Tibial nerve (tissue), 4 donors: ENCODE results near the gene LETM1. TPM values are rescaled to one million over a fixed set of nuclear protein-coding genes. Genes with fewer than 3 reads are reported as not detected.

Source experiments
- DNase-seq, 2 donors: peaks; one replicate each; pipeline ENCODE4 v3.0.0-alpha.2; 2019; ENCODE audit warnings: low spot score in 2 of 2
- H3K27ac ChIP-seq, 4 donors: fragments of 200-600 bp; sonication (generic) in 3 of 4; one replicate each; pipeline ENCODE4 v1.5.1; 2017 to 2019; ENCODE audit warnings: mild to moderate bottlenecking in 1 of 4
- H3K27me3 ChIP-seq, 2 donors: fragments of 200-600 bp; sonication (generic) in 1 of 2; one replicate each; pipeline versions ENCODE4 v1.5.1 to v1.6.0; 2017 to 2019
- H3K36me3 ChIP-seq, 3 donors: fragments of 200-600 bp; sonication (generic); one replicate each; pipeline ENCODE4 v1.5.1; 2018 to 2019
- H3K4me1 ChIP-seq, 4 donors: fragments of 200-600 bp; sonication (generic) in 3 of 4; one replicate each; pipeline ENCODE4 v1.5.1; 2017 to 2019
- H3K4me3 ChIP-seq, 4 donors: fragments of 200-600 bp; sonication (generic) in 3 of 4; one replicate each; pipeline ENCODE4 v1.5.1; 2017 to 2019; ENCODE audit warnings: mild to moderate bottlenecking in 1 of 4, moderate library complexity in 1 of 4
- H3K9me3 ChIP-seq, 4 donors: fragments of 200-600 bp; sonication (generic) in 3 of 4; one replicate each; pipeline ENCODE4 v1.5.1; 2017 to 2019
- EP300 ChIP-seq, 2 donors: sonication (generic); formaldehyde crosslinking; IDR thresholded peaks; one replicate each; pipeline ENCODE4 v1.6.1; 2017; ENCODE audit warnings: antibody characterized with exemption in 2 of 2, mild to moderate bottlenecking in 1 of 2
- POLR2A ChIP-seq, 2 donors: fragments of 450-650 bp; IDR thresholded peaks; one replicate each; pipeline ENCODE4 v1.6.1; 2017; ENCODE audit warnings: antibody characterized with exemption in 2 of 2, mild to moderate bottlenecking in 2 of 2, moderate library complexity in 2 of 2
- WGBS, 2 donors: methylation state at CpG; one replicate each; pipeline ENCODE4 v1.1.5; 2018; 5-methylcytosine and 5-hydroxymethylcytosine counted together
- total RNA-seq, 4 donors: library from RNA; depleted of rRNA; stranded (reverse); fragments of >200 nt; gene quantifications; one replicate each; pipeline ENCODE4 v1.1.0, GENCODE V29; 2016
- TF ChIP-seq, protein P1 (sequence below), 5 experiments: fragments of 200-600 bp in 3 of 5; fragments of 450-650 bp in 2 of 5; sonication (generic) in 3 of 5; IDR thresholded peaks; one replicate each; pipeline ENCODE4 v1.5.1; 2016 to 2019; ENCODE audit warnings: antibody characterized with exemption in 5 of 5, mild to moderate bottlenecking in 3 of 5, moderate library complexity in 2 of 5

Gene LETM1
- total RNA-seq, 4 donors from 2014 or later = 53.5 to 85.5 (median 68.6) TPM

- H3K9me3 ChIP-seq = no peaks in the 10 kb centered on the region
- DNase-seq = no peak
- peaks cover 0 to 27% (median 9%) of the 10 kb centered on the region in 4 donors for H3K4me1 ChIP-seq
- H3K27me3 ChIP-seq = peaks cover 0 to 47% of the 10 kb centered on the region in 2 donors
- WGBS, 2 donors = 17 to 21% methylated on average over 29 to 32 of the region's 32 CpGs
- peak overlapping the region in 1 of 4 donors; percentile 65 for H3K27ac ChIP-seq
- TF ChIP-seq POLR2A (IDR thresholded peaks at IDR 0.05) = no peak
- no peak for TF ChIP-seq EP300 (IDR thresholded peaks at IDR 0.05)
- TF ChIP-seq, protein P1, sequence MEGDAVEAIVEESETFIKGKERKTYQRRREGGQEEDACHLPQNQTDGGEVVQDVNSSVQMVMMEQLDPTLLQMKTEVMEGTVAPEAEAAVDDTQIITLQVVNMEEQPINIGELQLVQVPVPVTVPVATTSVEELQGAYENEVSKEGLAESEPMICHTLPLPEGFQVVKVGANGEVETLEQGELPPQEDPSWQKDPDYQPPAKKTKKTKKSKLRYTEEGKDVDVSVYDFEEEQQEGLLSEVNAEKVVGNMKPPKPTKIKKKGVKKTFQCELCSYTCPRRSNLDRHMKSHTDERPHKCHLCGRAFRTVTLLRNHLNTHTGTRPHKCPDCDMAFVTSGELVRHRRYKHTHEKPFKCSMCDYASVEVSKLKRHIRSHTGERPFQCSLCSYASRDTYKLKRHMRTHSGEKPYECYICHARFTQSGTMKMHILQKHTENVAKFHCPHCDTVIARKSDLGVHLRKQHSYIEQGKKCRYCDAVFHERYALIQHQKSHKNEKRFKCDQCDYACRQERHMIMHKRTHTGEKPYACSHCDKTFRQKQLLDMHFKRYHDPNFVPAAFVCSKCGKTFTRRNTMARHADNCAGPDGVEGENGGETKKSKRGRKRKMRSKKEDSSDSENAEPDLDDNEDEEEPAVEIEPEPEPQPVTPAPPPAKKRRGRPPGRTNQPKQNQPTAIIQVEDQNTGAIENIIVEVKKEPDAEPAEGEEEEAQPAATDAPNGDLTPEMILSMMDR (IDR thresholded peaks at IDR 0.05) = no peak
- no peaks in the 10 kb centered on the region for H3K36me3 ChIP-seq
- H3K4me3 ChIP-seq = peak overlapping the region in 3 of 4 donors; percentile 35 to 61 (median 46)
These were observed 60.4 kb downstream of the LETM1 start for GRCh38 chr4:1795299-1796195.

DNA sequence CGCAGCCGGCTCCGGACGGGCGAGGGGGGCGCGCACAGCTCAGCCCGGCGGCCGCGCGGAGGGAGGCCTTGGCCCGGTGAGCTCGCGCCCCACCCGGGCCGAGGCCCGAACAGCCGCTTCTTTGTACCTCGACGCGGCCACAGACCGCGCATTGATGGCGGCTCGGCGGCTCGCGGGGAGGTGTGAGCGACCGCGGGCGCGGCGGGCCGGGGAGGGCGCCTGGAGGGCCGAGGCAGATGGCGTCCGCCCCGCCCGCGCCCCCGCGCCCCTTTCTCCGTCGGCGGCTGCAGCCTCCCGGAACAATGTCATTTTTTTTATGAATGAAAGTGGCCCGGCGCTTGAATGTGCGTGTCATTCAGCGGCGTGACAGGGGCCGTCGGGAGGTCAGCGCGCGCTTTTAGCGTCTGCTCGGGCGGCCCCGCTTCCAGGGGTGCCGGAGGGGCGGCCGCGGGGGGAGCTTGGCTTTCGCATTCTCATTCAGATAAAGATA lies 61.1 kb downstream of the LETM1 start:
- WGBS, 2 donors = 1 to 2% methylated on average over 9 to 36 of the region's 68 CpGs
- Histone ChIP-seq H3K9me3 (no peaks in the 10 kb centered on the region), H3K27ac (peak overlapping the region in 1 of 4 donors; percentile 65), H3K27me3 (peaks cover 0 to 47% of the 10 kb centered on the region in 2 donors), H3K4me3 (peak overlapping the region in 3 of 4 donors; percentile 35 to 61 (median 46)), H3K36me3 (no peaks in the 10 kb centered on the region), H3K4me1 (peaks cover 0 to 27% (median 9%) of the 10 kb centered on the region in 4 donors)
- no peak for DNase-seq
- no peak for TF ChIP-seq EP300 (IDR thresholded peaks at IDR 0.05)
- TF ChIP-seq, protein P1 (IDR thresholded peaks at IDR 0.05) = no peak
- no peak for TF ChIP-seq POLR2A (IDR thresholded peaks at IDR 0.05)

GRCh38 chr4:1793940-1794808 lies 61.8 kb downstream of the LETM1 start:
- WGBS, 2 donors = 2% methylated on average over 47 to 48 of the region's 101 CpGs
- no peak for DNase-seq
- Histone ChIP-seq H3K9me3 (no peaks in the 10 kb centered on the region), H3K27me3 (peaks cover 0 to 47% of the 10 kb centered on the region in 2 donors), H3K36me3 (no peaks in the 10 kb centered on the region), H3K4me3 (peak overlapping the region; percentile 15 to 61 (median 40)), H3K4me1 (peaks cover 0 to 27% (median 9%) of the 10 kb centered on the region in 4 donors), H3K27ac (peak overlapping the region in 1 of 4 donors; percentile 65)
- no peak for TF ChIP-seq POLR2A (IDR thresholded peaks at IDR 0.05)

- H3K27me3 ChIP-seq = peaks cover 0 to 47% of the 10 kb centered on the region in 2 donors
- TF ChIP-seq EP300 (IDR thresholded peaks at IDR 0.05) (no peak), POLR2A (IDR thresholded peaks at IDR 0.05) (no peak)
- TF ChIP-seq, protein P1 (IDR thresholded peaks at IDR 0.05) = peak in 1 of 5 experiments; percentile 17
- H3K4me3 ChIP-seq = peak overlapping the region in 3 of 4 donors; percentile 35 to 61 (median 42)
- peaks cover 0 to 27% (median 9%) of the 10 kb centered on the region in 4 donors for H3K4me1 ChIP-seq
- DNase-seq = no peak
- H3K36me3 ChIP-seq = no peaks in the 10 kb centered on the region
- no peaks in the 10 kb centered on the region for H3K9me3 ChIP-seq
- no peak overlapping the region for H3K27ac ChIP-seq
- 0 to 1% methylated on average over 6 to 22 of the region's 44 CpGs for WGBS, 2 donors
These were observed 62.5 kb downstream of the LETM1 start for GRCh38 chr4:1793496-1793840.

GRCh38 chr4:1792832-1793495 lies 63.0 kb downstream of the LETM1 start, which contains the start of gene FGFR3:
Gene FGFR3 (plus strand): TSS chr4:1793293. CDS start chr4:1793935, 642 bp downstream.
- Histone ChIP-seq H3K27me3 (peaks cover 0 to 46% of the 10 kb centered on the region in 2 donors), H3K36me3 (no peaks in the 10 kb centered on the region), H3K4me1 (peaks cover 0 to 28% (median 9%) of the 10 kb centered on the region in 4 donors), H3K9me3 (no peaks in the 10 kb centered on the region), H3K27ac (peak within 1 kb of the TSS in 1 of 4 donors; percentile 65), H3K4me3 (peak within 1 kb of the TSS; percentile 15 to 61 (median 40))
- TF ChIP-seq POLR2A (IDR thresholded peaks at IDR 0.05) (peak in 1 of 2 donors; percentile 34), EP300 (IDR thresholded peaks at IDR 0.05) (no peak)
- DNase-seq = no peak
- WGBS, 2 donors = 7 to 12% methylated on average over 9 of the region's 95 CpGs
